ENCODE data around the gene NFATC1.

The NFATC1 gene

GRCh38 chr18:79544386-79544963, 148.7 kb downstream of the NFATC1 start:
- DNase-seq: no peak

- DNase-seq: no peak
These were observed 149.5 kb downstream of the NFATC1 start for GRCh38 chr18:79545255-79545654.

GRCh38 chr18:79545736-79546171, 150.0 kb downstream of the NFATC1 start:
- no peak for DNase-seq

GRCh38 chr18:79546781-79547272, 151.1 kb downstream of the NFATC1 start:
- no peak for DNase-seq

- DNase-seq: no peak
These were observed 151.8 kb downstream of the NFATC1 start for GRCh38 chr18:79547413-79548076.

- no peak for DNase-seq
These were observed 152.3 kb downstream of the NFATC1 start for GRCh38 chr18:79548077-79548450.

GRCh38 chr18:79548621-79548985, 152.9 kb downstream of the NFATC1 start:
- no peak for DNase-seq

GRCh38 chr18:79548986-79549637, 153.4 kb downstream of the NFATC1 start:
- DNase-seq: no peak

- no peak for DNase-seq
These were observed 153.9 kb downstream of the NFATC1 start for GRCh38 chr18:79549638-79550000.

- no peak for DNase-seq
These were observed 156.5 kb downstream of the NFATC1 start for GRCh38 chr18:79552140-79552631.

- no peak for DNase-seq
These were observed 157.0 kb downstream of the NFATC1 start for GRCh38 chr18:79552696-79553095.

GRCh38 chr18:79553154-79553553, 157.4 kb downstream of the NFATC1 start:
- no peak for DNase-seq

- no peak for DNase-seq
These were observed 158.0 kb downstream of the NFATC1 start for GRCh38 chr18:79553696-79554095.

GRCh38 chr18:79554321-79554720, 158.6 kb downstream of the NFATC1 start:
- DNase-seq: no peak

- no peak for DNase-seq
These were observed 159.4 kb downstream of the NFATC1 start for GRCh38 chr18:79554945-79555645.

- no peak for DNase-seq
These were observed 160.2 kb downstream of the NFATC1 start for GRCh38 chr18:79555885-79556284.

- DNase-seq: no peak
These were observed 161.3 kb downstream of the NFATC1 start for GRCh38 chr18:79556829-79557585.

- DNase-seq: no peak
These were observed 162.6 kb downstream of the NFATC1 start for GRCh38 chr18:79558196-79558932.

- DNase-seq: no peak
These were observed 163.2 kb downstream of the NFATC1 start for GRCh38 chr18:79558933-79559416.

GRCh38 chr18:79559436-79559835, 163.7 kb downstream of the NFATC1 start:
- DNase-seq: no peak

GRCh38 chr18:79560042-79560860, 164.5 kb downstream of the NFATC1 start:
- no peak for DNase-seq
